HK-2 (cell line): Measurements from ENCODE around the gene IFITM10.

Source experiments
- DNase-seq: peaks from one replicate; pipeline ENCODE4 v3.0.0-alpha.2; 2018; ENCODE audit not compliant: unreplicated experiment

Gene IFITM10

DNA sequence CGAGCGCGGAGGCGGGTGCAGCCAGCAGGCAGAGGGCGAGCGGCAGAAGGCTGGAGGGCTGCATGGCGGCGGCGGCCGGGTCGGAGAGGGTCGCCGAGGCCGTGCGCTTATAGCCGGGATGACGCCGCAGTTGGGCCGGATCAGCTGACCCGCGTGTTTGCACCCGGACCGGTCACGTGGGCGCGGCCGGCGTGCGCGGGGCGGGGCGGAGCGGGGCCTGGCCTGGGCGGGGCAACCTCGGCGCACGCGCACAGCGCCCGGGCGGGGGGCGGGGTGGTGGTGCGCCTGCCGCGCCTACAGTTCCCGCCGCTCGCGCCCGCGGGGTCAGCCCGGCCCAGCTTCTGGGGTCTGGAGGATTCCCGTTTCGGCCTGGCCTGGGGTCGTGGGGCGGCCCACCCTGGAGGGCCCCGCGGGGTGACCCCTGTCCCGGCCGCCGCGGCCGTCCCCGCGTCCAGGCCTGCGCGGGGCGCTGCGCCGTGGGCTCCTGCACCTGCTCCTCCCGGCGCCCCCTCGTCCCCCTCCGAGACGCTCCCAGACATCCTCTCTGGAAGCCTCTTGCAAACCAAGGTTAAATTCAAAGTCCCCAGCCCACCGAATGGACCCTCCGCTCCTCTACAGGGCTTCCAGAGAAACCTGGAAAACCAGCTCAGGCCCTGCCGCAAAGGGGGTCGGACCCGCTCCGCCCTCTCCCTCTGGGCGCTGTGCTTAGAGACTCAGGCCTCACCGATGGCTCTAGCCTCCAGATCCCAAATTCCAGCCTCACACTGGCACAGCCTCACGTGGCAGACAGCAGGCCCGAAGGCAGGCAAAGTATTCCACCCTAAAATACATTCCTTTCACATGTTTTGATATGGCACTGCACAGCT lies 13.6 kb upstream of the IFITM10 start, which contains the start of gene CTSD:
Gene CTSD (minus strand): TSS at position 132 of the 866 bp plus-strand sequence. CDS start 68 bp downstream, at position 64.
- DNase-seq: peak; percentile 81

DNA sequence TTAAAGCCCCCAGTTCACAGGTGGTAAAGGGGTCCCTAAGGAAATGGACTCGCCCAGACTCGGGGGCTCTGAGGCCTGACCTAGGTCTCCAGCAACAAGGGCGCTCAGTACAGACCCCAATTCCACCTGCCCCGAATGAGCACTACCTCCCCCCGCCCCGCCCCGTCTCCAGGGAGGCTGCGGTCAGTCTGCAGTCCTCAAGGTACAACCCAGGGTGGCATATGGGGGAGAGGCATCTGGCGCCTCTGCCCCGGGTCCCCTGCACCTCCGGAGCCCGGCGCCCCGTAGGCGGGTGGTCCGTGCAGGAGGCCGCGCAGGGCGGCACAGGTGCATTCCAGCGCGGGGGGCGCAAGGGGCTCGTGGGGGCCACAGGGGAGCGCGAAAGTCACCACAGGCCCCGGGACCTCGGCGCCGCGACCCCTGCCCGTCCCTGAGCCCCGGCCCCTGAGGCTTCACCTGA lies 13.0 kb upstream of the IFITM10 start:
- no peak for DNase-seq

GRCh38 chr11:1762537-1763302 lies 12.3 kb upstream of the IFITM10 start:
- DNase-seq: peak; percentile 54

DNA sequence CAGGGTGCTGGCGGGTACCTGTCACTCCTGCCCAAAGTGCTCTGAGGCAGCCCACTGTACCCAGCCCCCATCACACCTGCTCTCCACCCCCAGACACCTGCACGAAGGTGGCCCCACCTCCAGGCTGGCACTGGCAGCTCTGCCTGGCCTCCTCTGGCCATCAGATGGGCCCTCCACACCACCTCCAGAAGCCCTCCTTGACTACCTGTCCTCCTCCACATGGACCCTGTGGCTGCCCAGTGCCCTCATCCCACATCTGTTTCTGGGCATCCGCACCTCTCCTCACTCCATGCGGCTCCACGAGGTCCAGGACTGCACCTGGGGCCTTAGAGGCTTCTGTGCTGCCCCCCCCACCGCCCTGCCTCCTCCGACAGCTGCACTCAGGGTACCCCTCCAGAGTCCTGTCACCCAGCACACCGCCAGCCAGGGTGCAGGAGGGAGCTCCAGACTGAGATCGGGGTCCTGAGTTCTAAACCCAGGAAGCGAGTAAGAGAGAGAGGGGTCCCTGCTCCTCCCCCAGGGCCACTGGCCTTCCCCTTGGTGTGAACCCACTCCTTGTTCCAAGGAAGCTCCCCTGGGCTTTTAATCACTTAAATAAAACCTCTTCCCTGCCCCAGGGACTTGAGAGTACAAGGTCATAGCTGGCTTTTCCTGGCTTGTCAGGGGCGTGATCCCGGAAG lies 11.6 kb upstream of the IFITM10 start:
- DNase-seq: no peak

DNA sequence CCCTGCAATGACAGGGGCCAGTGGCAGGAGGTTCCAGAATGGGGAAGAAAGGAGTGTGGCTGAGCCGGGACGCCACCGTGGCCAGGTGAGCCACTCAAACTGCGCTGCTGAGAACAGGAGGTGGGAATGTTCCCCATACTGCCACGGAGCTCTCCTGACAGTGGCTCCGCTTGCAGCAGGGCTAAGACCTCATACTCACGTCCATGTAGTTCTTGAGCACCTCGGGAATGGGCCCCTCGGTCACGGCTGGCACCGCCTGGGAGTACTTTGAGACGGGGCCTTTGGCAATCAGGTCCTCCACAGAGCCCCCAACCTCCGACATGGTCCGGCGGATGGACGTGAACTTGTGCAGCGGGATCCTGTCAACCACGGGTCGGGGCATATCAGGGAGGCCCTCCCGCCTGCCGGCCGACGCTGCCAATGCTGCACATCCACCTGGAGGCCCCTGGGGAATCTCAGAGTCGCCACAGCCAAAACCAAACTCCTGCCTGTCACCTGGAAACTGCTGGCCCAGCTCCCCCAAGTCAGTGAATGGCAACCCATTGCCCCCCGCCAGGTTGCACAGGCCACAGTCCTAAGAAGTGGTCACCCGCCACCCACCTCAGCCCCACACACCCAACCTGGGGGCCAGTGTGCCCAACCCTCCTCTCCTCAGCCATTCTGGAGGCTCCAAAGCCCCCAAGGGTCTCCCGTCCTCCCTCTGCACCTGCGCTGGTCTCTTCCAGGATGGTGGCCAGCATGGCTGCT lies 10.9 kb upstream of the IFITM10 start:
- DNase-seq: no peak

DNA sequence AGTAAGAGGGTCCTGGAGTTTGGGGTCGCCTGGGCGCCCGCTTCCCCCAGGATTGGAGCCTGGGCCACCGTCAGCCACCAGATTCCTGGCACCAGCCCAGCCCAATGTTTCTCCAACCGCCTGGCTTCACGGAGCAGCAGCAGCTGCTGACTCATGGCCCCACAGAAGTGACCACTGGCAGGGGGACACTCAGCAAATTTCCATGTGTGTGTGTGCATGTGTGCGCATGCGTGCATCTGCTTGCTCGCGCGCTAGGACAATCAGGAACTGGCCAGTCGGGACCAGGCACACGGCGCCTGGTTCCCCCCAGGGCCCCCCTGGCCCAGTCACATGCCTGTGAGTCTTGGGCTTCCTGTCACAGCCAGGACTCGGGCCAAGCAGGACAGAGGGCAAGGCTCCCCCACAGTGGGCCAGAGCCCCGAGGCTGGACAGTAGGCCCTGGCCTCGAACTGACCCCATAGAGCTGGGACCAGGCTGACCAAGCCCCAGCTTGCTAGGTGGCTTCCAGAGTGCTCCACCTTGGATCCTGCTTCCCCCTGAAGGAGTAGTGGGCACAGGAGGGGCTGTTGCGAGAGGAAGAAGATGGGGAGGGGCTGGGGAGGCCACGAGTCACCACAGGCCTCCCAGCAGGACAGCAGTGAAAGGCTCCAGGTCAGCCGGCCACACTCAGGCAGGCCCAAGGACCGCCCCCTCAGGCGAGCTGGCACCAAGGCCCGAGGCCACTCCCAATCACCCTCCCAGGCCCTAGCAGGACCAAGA lies 10.1 kb upstream of the IFITM10 start:
- DNase-seq: peak; percentile 88

DNA sequence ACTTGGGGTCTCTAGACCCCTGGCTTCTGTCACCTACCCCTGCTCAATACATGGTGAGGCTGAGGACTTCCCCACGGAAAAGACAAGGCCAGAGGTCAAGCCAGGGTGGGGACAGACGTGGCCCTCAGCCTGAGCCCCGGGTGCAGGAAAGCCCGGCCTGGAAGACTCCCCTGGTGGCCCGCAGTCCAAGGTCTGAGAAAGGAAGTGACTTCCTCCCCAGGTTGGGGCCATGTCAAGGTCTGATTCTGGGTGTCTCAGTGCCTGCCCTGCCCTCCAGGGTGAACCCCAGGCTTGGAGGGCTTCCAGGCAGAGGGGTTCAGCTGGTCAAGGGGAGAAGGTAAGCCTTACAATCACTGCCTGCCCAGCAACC lies 9.4 kb upstream of the IFITM10 start:
- DNase-seq: no peak

DNA sequence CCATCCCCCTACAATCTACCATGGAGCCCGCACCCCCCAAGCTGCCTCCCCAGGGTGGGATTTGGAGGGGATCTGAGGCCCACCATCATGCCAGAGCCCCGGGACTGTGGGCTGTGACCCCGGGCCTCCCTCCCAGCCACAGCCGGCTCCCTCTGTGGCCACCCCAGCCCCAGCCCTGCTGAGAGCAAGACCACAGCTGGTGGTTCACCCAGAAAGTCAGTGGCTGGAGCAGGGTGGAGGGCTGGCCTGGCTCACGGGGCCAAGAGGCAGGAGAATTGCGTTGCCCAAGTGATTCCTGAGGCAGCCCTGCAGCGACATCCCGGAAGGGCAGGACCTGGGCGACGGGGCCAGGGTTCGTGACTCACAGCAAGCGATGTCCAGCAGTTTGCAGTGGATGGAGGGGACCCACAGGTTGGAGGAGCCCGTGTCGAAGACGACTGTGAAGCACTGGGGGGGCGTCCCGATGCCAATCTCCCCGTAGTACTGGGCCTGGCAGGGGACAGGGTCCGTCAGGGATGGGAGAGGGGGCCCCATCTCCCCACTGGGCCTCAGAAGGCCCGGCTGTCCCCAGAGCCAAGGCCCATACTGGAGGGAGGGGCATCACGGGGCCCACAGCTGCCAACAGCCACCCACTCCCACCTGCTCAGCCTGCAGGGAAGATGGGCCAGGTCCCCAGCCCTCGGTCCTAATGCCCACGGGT lies 8.9 kb upstream of the IFITM10 start:
- DNase-seq: no peak

GRCh38 chr11:1758611-1759150 lies 8.3 kb upstream of the IFITM10 start:
- no peak for DNase-seq

- no peak for DNase-seq
Observed at GRCh38 chr11:1757861-1758610, 7.6 kb upstream of the IFITM10 start.

- no peak for DNase-seq
Observed at GRCh38 chr11:1756791-1757771, 6.7 kb upstream of the IFITM10 start.

GRCh38 chr11:1755692-1756561 lies 5.5 kb upstream of the IFITM10 start:
- no peak for DNase-seq

DNA sequence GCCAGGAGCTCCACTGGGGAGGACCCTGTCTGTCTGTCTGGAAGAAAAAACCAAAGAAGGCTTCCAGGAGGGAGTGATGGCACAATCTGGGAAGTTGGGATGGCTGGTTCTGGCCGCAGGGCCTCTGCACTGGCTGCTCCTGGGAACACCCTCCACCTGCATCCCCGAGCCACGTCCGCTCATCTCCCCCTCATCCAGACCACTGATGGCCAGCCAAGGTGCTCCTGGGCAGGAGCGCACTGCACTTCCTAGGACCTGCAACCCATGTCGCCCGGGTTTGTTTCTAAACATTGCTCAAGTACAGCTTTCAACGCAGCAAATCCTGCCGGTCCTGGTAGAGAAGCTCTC lies 4.9 kb upstream of the IFITM10 start:
- DNase-seq: no peak

DNA sequence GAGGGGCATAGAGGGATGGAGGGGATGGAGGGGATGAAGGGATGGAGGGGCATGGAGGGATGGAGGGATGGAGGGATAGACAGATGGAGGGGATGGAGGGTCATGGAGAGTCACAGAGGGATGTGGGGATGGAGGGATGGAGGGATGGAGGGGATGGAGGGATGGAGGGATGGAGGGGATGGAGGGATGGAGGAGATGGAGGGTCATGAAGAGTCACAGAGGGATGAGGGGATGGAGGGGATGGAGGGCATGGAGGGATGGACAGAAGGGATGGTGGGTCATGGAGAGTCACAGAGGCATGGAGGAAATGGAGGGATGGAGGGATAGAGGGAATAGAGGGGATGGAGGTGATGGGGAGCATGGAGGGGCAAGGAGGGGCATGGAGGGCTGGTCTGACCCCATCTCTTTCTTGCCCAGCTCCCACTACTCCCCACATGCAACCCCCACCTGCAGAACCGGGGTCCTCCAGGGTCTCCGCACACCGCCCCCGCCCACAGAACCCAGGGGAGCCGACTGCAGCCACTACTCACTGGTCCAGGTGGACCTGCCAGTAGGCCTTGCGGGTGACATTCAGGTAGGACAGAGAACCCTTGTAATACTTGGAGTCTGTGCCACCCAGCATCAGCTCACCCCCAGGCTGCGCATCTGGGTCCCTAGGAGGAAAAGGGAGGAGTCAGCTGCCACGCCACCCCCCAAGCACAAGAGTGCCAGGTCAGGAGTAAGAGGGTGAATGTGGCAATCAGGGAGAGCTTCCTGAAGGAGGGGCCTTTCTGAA lies 4.2 kb upstream of the IFITM10 start:
- no peak for DNase-seq

- no peak for DNase-seq
Observed at GRCh38 chr11:1753929-1754305, 3.5 kb upstream of the IFITM10 start.

- no peak for DNase-seq
Observed at GRCh38 chr11:1753229-1753928, 3.0 kb upstream of the IFITM10 start.
